ENCODE measurements around the gene TMEM117.
"Not testable (repeated sequence)": the region's sequence is repeated elsewhere in the genome, so short reads cannot be mapped to it uniquely, and the experiment has no call there.

TMEM117 gene

GRCh38 chr12:43841253-43841652, 5.4 kb downstream of the TMEM117 start:
- no peak for DNase-seq

- DNase-seq = no peak
These were observed 6.4 kb downstream of the TMEM117 start for GRCh38 chr12:43842259-43842658.

GRCh38 chr12:43847425-43848225, 11.7 kb downstream of the TMEM117 start:
- not testable (repeated sequence) for DNase-seq

GRCh38 chr12:43848226-43848507, 12.3 kb downstream of the TMEM117 start:
- no peak for DNase-seq

GRCh38 chr12:43848786-43849185, 12.9 kb downstream of the TMEM117 start:
- no peak for DNase-seq

GRCh38 chr12:43852744-43853143, 16.9 kb downstream of the TMEM117 start:
- no peak for DNase-seq

GRCh38 chr12:43856972-43857371, 21.1 kb downstream of the TMEM117 start:
- DNase-seq = no peak

- no peak for DNase-seq
These were observed 22.2 kb downstream of the TMEM117 start for GRCh38 chr12:43858096-43858495.

GRCh38 chr12:43858991-43859390, 23.1 kb downstream of the TMEM117 start:
- no peak for DNase-seq

- DNase-seq = no peak
These were observed 25.3 kb downstream of the TMEM117 start for GRCh38 chr12:43861015-43861839.

GRCh38 chr12:43861840-43862150, 25.9 kb downstream of the TMEM117 start:
- no peak for DNase-seq

- DNase-seq = no peak
These were observed 28.0 kb downstream of the TMEM117 start for GRCh38 chr12:43863770-43864366.

GRCh38 chr12:43864557-43864956, 28.7 kb downstream of the TMEM117 start:
- DNase-seq = not testable (repeated sequence)

GRCh38 chr12:43869184-43869583, 33.3 kb downstream of the TMEM117 start:
- no peak for DNase-seq

GRCh38 chr12:43869765-43870164, 33.9 kb downstream of the TMEM117 start:
- DNase-seq = not testable (repeated sequence)

- not testable (repeated sequence) for DNase-seq
These were observed 35.4 kb downstream of the TMEM117 start for GRCh38 chr12:43871258-43871657.

GRCh38 chr12:43872396-43872795, 36.5 kb downstream of the TMEM117 start:
- DNase-seq = no peak

GRCh38 chr12:43878050-43878449, 42.2 kb downstream of the TMEM117 start:
- no peak for DNase-seq

GRCh38 chr12:43880547-43880946, 44.7 kb downstream of the TMEM117 start:
- no peak for DNase-seq

GRCh38 chr12:43882578-43883178, 46.8 kb downstream of the TMEM117 start:
- no peak for DNase-seq

- DNase-seq = no peak
These were observed 47.4 kb downstream of the TMEM117 start for GRCh38 chr12:43883311-43883710.

- DNase-seq = no peak
These were observed 47.9 kb downstream of the TMEM117 start for GRCh38 chr12:43883748-43884147.

- DNase-seq = no peak
These were observed 49.0 kb downstream of the TMEM117 start for GRCh38 chr12:43884683-43885410.
